ENCODE data around the gene CNN3. TPM values are rescaled to one million over a fixed set of nuclear protein-coding genes. Genes with fewer than 3 reads are reported as not detected.
"Not testable (repeated sequence)": the region's sequence is repeated elsewhere in the genome, so short reads cannot be mapped to it uniquely, and the experiment has no call there.

Gene CNN3
- total RNA-seq, 2 experiments from 2014 or later, result 1.1 to 1.4 TPM

- peaks cover 8% of the 10 kb centered on the region for H3K27me3 Mint-ChIP-seq
- no peaks in the 10 kb centered on the region for H3K4me1 Mint-ChIP-seq (ENCODE audit: low read depth)
- no peaks in the 10 kb centered on the region for H3K36me3 Mint-ChIP-seq (ENCODE audit: low read depth)
- no peak for ATAC-seq (ENCODE audit: poor library complexity)
- Histone ChIP-seq H3K27me3 (ENCODE audit: control insufficient read depth in 1 of 2, insufficient read depth in 2 of 2, low read length in 2 of 2) (no peaks in the 10 kb centered on the region), H3K4me3 (ENCODE audit: low read length) (no peak overlapping the region), H3K9me3 (ENCODE audit: control insufficient read depth in 1 of 2, insufficient read depth in 1 of 2, low read length in 2 of 2) (no peaks in the 10 kb centered on the region), H3K4me1 (ENCODE audit: insufficient read depth, low read length) (no peaks in the 10 kb centered on the region), H3K27ac (ENCODE audit: low read depth in 1 of 2, low read length in 2 of 2) (no peak overlapping the region), H3K36me3 (ENCODE audit: insufficient read depth, low read length) (no peaks in the 10 kb centered on the region)
- intact Hi-C loops (cut with DNase I, micrococcal nuclease), result no loop called here
- TF ChIP-seq, protein P1, sequence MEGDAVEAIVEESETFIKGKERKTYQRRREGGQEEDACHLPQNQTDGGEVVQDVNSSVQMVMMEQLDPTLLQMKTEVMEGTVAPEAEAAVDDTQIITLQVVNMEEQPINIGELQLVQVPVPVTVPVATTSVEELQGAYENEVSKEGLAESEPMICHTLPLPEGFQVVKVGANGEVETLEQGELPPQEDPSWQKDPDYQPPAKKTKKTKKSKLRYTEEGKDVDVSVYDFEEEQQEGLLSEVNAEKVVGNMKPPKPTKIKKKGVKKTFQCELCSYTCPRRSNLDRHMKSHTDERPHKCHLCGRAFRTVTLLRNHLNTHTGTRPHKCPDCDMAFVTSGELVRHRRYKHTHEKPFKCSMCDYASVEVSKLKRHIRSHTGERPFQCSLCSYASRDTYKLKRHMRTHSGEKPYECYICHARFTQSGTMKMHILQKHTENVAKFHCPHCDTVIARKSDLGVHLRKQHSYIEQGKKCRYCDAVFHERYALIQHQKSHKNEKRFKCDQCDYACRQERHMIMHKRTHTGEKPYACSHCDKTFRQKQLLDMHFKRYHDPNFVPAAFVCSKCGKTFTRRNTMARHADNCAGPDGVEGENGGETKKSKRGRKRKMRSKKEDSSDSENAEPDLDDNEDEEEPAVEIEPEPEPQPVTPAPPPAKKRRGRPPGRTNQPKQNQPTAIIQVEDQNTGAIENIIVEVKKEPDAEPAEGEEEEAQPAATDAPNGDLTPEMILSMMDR (IDR thresholded peaks at IDR 0.05), result no peak
- no peak for DNase-seq
- ChIA-PET CTCF (interaction anchor here (0.6 kb wide), 1 partner anchor 527 kb away, joined by 3 read pairs; no protein-coding TSS in a partner anchor), POLR2A (no interaction called here)
- no peak overlapping the region for H3K27ac Mint-ChIP-seq
- no peaks in the 10 kb centered on the region for H3K9me3 Mint-ChIP-seq
- no peak overlapping the region for H3K4me3 Mint-ChIP-seq
These were observed 20.5 kb upstream of the CNN3 start for GRCh38 chr1:94947437-94947836.

DNA sequence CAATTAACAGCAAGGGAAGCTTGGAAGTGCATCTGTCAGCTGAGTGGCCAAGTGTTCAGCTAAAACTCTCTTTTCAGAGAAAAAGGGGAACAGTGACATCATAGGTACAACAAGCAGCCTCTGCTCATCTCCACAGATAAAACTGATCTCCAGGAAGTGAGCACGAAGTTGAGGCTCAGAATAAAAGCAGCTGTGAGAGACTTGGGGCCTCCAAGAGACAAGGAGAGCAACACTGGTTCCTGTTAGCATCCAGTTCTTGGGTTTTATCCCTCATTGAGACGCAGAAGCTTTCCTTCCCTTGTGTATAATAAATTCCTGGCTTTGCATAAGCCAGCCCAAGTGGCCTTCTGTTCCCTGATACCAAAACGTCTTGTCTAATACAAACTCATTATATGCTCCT lies 20.0 kb upstream of the CNN3 start:
- Histone ChIP-seq H3K36me3 (ENCODE audit: insufficient read depth, low read length) (no peaks in the 10 kb centered on the region), H3K9me3 (ENCODE audit: control insufficient read depth in 1 of 2, insufficient read depth in 1 of 2, low read length in 2 of 2) (no peaks in the 10 kb centered on the region), H3K4me3 (ENCODE audit: low read length) (no peak overlapping the region), H3K4me1 (ENCODE audit: insufficient read depth, low read length) (no peaks in the 10 kb centered on the region), H3K27ac (ENCODE audit: low read depth in 1 of 2, low read length in 2 of 2) (no peak overlapping the region), H3K27me3 (ENCODE audit: control insufficient read depth in 1 of 2, insufficient read depth in 2 of 2, low read length in 2 of 2) (no peaks in the 10 kb centered on the region)
- no peak overlapping the region for H3K4me3 Mint-ChIP-seq
- H3K27me3 Mint-ChIP-seq, result peaks cover 8% of the 10 kb centered on the region
- no peak for ATAC-seq (ENCODE audit: poor library complexity)
- intact Hi-C loops (cut with DNase I, micrococcal nuclease), result no loop called here
- TF ChIP-seq, protein P1 (IDR thresholded peaks at IDR 0.05), result no peak
- H3K27ac Mint-ChIP-seq, result no peak overlapping the region
- no peaks in the 10 kb centered on the region for H3K36me3 Mint-ChIP-seq (ENCODE audit: low read depth)
- CTCF ChIA-PET, result no interaction called here
- POLR2A ChIA-PET, result no interaction called here
- H3K4me1 Mint-ChIP-seq (ENCODE audit: low read depth), result no peaks in the 10 kb centered on the region
- no peak for DNase-seq
- no peaks in the 10 kb centered on the region for H3K9me3 Mint-ChIP-seq

- ChIA-PET CTCF (interaction anchor here (1.0 kb wide), 1 partner anchor 14 kb away, joined by 3 read pairs; no protein-coding TSS in a partner anchor), POLR2A (no interaction called here)
- TF ChIP-seq, protein P1 (IDR thresholded peaks at IDR 0.05), result no peak
- ATAC-seq (ENCODE audit: poor library complexity), result no peak
- intact Hi-C loops (cut with DNase I, micrococcal nuclease), result no loop called here
- no peak overlapping the region for H3K4me3 Mint-ChIP-seq
- Histone ChIP-seq H3K27me3 (ENCODE audit: control insufficient read depth in 1 of 2, insufficient read depth in 2 of 2, low read length in 2 of 2) (no peaks in the 10 kb centered on the region), H3K4me3 (ENCODE audit: low read length) (no peak overlapping the region), H3K27ac (ENCODE audit: low read depth in 1 of 2, low read length in 2 of 2) (no peak overlapping the region), H3K36me3 (ENCODE audit: insufficient read depth, low read length) (no peaks in the 10 kb centered on the region), H3K9me3 (ENCODE audit: control insufficient read depth in 1 of 2, insufficient read depth in 1 of 2, low read length in 2 of 2) (no peaks in the 10 kb centered on the region), H3K4me1 (ENCODE audit: insufficient read depth, low read length) (no peaks in the 10 kb centered on the region)
- no peaks in the 10 kb centered on the region for H3K4me1 Mint-ChIP-seq (ENCODE audit: low read depth)
- no peak for DNase-seq
- H3K27ac Mint-ChIP-seq, result no peak overlapping the region
- H3K36me3 Mint-ChIP-seq (ENCODE audit: low read depth), result no peaks in the 10 kb centered on the region
- no peaks in the 10 kb centered on the region for H3K9me3 Mint-ChIP-seq
- peaks cover 9% of the 10 kb centered on the region for H3K27me3 Mint-ChIP-seq
These were observed 15.5 kb upstream of the CNN3 start for GRCh38 chr1:94942171-94943128.

DNA sequence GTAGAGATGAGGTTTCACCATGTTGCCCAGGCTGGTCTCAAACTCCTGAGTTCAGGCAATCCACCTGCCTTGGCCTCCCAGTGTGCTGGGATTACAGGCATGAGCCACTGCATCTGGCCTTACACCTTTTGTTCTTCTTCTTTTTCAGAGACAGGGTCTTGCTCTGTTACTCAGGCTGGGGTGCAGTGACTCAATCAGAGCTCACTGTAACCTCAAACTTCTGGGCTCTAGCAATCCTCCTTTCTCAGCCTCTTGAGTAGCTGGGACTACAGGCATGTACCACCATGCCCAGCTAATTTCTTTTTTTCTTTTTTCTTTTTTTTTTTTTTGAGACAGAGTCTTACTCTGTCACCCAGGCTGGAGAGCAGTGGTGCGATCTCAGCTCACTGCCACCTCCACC lies 14.6 kb upstream of the CNN3 start:
- CTCF ChIA-PET; H3K4me1 ChIP-seq (ENCODE audit: insufficient read depth, low read length); intact Hi-C loops (cut with DNase I, micrococcal nuclease); H3K4me3 ChIP-seq (ENCODE audit: low read length); POLR2A ChIA-PET; H3K27me3 ChIP-seq (ENCODE audit: control insufficient read depth in 1 of 2, insufficient read depth in 2 of 2, low read length in 2 of 2); H3K27ac ChIP-seq (ENCODE audit: low read depth in 1 of 2, low read length in 2 of 2); H3K9me3 Mint-ChIP-seq; DNase-seq; H3K27ac Mint-ChIP-seq; H3K4me1 Mint-ChIP-seq (ENCODE audit: low read depth); H3K36me3 Mint-ChIP-seq (ENCODE audit: low read depth); H3K9me3 ChIP-seq (ENCODE audit: control insufficient read depth in 1 of 2, insufficient read depth in 1 of 2, low read length in 2 of 2); ATAC-seq (ENCODE audit: poor library complexity); H3K36me3 ChIP-seq (ENCODE audit: insufficient read depth, low read length); H3K27me3 Mint-ChIP-seq; H3K4me3 Mint-ChIP-seq: not testable (repeated sequence)
